ENCODE data around the gene TWIST2.

The TWIST2 gene

DNA sequence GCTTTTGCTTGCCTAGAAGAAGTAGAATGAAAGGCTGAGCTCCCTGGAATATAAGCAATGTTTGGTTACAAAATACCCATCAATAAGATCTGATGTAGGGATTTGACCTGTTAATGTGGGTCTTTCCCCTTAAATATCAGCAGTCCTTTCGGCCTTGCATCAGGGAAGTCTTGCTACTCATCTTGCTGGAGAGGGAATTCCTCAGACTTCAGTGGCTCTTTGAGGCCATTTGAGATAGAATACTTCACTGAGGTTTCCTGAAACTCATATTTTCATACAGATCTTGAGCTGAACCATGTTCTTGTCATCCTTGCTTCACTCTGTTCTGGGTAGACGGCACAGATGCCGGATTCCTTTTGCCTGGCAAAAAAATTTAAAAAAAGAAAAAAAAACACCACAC, 3.9 kb downstream of the TWIST2 start:
- no peak overlapping the region for H3K4me3 ChIP-seq (ENCODE audit: low read length)
- H3K36me3 ChIP-seq (ENCODE audit: insufficient read depth, low read length) = peaks cover 19% of the 10 kb centered on the region
- H3K4me1 ChIP-seq (ENCODE audit: control insufficient read depth, insufficient read depth, low read length) = peaks cover 19% of the 10 kb centered on the region
- H3K27me3 ChIP-seq (ENCODE audit: control insufficient read depth, insufficient read depth, low read length) = no peaks in the 10 kb centered on the region
- no peaks in the 10 kb centered on the region for H3K9me3 ChIP-seq (replicated peaks; ENCODE audit: low read length)
- no peak overlapping the region for H3K9ac ChIP-seq (ENCODE audit: low read depth, low read length)
- H3K4me2 ChIP-seq (ENCODE audit: low read length) = no peak overlapping the region

DNA sequence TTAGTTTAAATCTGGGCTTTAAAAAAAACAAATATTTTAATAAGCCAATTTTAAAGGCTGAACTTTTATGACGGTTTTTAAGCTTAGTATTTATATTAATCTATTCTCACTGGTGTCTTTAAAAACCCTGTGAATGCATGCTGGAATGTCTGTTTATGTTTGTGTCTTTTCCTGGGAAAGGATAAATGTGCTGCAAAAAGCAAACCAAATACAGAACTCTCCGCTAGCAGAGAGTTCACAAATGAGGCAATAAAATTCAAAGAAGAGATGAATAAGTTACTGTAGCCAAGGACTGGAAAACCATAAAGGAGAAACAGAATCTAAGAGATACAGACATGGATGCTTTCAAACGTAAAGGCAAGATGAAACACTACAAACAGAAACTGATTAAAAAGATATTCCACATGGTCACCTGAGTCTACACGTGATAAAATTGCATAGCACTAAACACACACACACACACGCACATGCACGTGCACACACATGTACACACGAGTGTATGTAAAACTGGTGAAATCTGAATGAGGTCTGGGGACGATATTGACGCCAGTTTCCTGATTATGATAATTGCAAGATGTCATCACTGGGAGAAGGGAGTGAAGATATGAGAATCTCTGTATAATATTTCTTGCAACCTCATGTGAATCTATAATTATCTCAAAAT, 4.5 kb downstream of the TWIST2 start:
- no peak overlapping the region for H3K4me2 ChIP-seq (ENCODE audit: low read length)

DNA sequence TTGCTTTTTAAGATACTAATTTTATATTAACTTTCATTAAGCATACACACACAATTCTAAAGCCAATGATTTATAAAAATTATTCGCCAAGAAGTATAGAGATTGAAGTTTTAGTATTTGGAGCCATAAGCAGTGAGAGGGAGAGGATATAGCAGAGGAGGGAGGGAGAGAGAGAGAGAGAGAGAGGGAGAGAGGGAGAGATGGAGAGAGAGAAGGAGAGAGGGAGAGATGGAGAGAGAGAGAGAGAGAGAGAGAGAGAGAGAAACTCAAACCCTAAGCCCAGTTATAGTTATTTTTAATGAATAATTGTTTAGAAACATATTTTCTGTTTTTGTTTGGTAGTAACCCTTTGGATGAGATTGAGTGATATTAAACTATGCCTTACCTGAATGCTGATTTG, 5.3 kb downstream of the TWIST2 start:
- H3K27me3 ChIP-seq (ENCODE audit: control insufficient read depth, insufficient read depth, low read length) = no peaks in the 10 kb centered on the region
- H3K4me1 ChIP-seq (ENCODE audit: control insufficient read depth, insufficient read depth, low read length) = peaks cover 11% of the 10 kb centered on the region
- H3K4me2 ChIP-seq (ENCODE audit: low read length) = no peak overlapping the region
- H3K9ac ChIP-seq (ENCODE audit: low read depth, low read length) = no peak overlapping the region
- H3K9me3 ChIP-seq (replicated peaks; ENCODE audit: low read length) = no peaks in the 10 kb centered on the region
- peaks cover 19% of the 10 kb centered on the region for H3K36me3 ChIP-seq (ENCODE audit: insufficient read depth, low read length)
- no peak overlapping the region for H3K4me3 ChIP-seq (ENCODE audit: low read length)

More for the DNA sequence above, 4.5 kb downstream of the TWIST2 start:
- Histone ChIP-seq H3K4me1 (ENCODE audit: control insufficient read depth, insufficient read depth, low read length) (peaks cover 13% of the 10 kb centered on the region), H3K9me3 (replicated peaks; ENCODE audit: low read length) (no peaks in the 10 kb centered on the region), H3K36me3 (ENCODE audit: insufficient read depth, low read length) (peaks cover 19% of the 10 kb centered on the region), H3K4me3 (ENCODE audit: low read length) (no peak overlapping the region), H3K9ac (ENCODE audit: low read depth, low read length) (no peak overlapping the region), H3K27me3 (ENCODE audit: control insufficient read depth, insufficient read depth, low read length) (no peaks in the 10 kb centered on the region)

DNA sequence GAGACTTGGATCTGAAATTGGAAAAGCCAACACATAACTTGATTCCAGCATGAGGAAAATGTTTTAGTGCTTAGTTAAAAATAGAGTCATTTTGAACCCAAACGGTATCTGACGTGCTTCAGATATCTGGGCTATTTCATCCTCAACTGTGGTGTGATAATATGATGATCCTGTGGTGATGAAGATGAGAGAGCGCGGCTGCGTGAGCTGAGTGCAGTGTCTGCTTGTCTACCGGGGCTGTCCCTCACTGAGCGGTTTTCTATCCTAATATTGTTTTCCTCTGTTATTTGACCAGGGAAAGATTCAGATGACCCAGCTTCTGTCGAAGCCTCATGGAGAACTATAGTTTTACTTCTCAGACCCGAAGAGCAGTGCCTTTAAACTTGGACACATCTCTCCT, 5.8 kb downstream of the TWIST2 start:
- H3K36me3 ChIP-seq (ENCODE audit: insufficient read depth, low read length) = peaks cover 19% of the 10 kb centered on the region
- no peaks in the 10 kb centered on the region for H3K27me3 ChIP-seq (ENCODE audit: control insufficient read depth, insufficient read depth, low read length)
- peaks cover 11% of the 10 kb centered on the region for H3K4me1 ChIP-seq (ENCODE audit: control insufficient read depth, insufficient read depth, low read length)
- H3K4me3 ChIP-seq (ENCODE audit: low read length) = no peak overlapping the region
- H3K9ac ChIP-seq (ENCODE audit: low read depth, low read length) = no peak overlapping the region
- H3K4me2 ChIP-seq (ENCODE audit: low read length) = no peak overlapping the region
- no peaks in the 10 kb centered on the region for H3K9me3 ChIP-seq (replicated peaks; ENCODE audit: low read length)

DNA sequence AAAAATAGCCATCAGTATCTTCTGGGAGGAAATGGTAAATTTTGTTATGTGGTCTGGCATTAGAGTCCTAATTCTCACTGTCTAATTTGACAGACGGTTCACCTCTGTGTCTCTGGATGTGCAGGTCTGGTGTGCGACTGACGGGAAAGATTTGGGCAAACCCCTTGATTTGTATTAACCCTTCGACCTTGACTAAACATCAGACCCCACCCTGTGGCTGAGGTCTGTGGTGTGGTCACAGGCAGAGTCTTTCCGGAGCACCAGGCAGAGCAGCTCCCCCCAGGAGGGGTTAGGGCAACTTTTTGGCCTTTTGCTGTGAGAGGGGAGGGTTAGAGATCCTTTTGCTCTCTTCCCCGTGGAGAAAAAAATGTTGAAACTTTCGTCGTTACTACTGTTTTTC, 6.4 kb downstream of the TWIST2 start:
- H3K4me1 ChIP-seq (ENCODE audit: control insufficient read depth, insufficient read depth, low read length) = peaks cover 11% of the 10 kb centered on the region
- no peak overlapping the region for H3K9ac ChIP-seq (ENCODE audit: low read depth, low read length)
- H3K36me3 ChIP-seq (ENCODE audit: insufficient read depth, low read length) = peaks cover 19% of the 10 kb centered on the region
- H3K9me3 ChIP-seq (replicated peaks; ENCODE audit: low read length) = no peaks in the 10 kb centered on the region
- no peaks in the 10 kb centered on the region for H3K27me3 ChIP-seq (ENCODE audit: control insufficient read depth, insufficient read depth, low read length)
- H3K4me2 ChIP-seq (ENCODE audit: low read length) = no peak overlapping the region
- H3K4me3 ChIP-seq (ENCODE audit: low read length) = no peak overlapping the region

DNA sequence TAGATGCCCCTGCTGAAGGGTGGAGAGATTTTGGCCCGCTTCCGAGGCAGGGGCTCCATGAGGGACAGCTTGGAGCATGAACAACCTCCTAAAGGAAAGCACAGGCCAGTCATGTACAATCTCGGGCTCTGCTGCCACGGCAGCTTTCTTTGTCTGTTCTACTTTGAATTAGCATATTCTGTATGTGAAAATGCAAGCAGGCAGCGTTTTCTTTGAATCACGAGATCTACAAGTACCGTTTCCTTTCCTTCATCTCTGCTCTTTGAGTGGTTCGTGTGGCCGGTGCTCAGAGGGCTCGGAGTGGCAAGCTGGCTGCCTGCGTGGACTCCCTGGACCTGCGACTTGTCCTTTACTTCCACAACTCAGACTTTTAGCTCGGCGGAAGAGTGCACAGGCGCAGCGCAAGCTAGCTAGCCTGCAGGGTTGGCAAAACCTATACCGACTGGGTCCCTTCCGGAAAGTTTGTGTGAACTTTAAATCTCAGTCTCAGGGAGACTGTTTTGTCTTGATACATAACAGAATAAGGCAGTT, 6.9 kb downstream of the TWIST2 start:
- H3K9me3 ChIP-seq (replicated peaks; ENCODE audit: low read length) = no peaks in the 10 kb centered on the region
- H3K9ac ChIP-seq (ENCODE audit: low read depth, low read length) = no peak overlapping the region
- H3K4me2 ChIP-seq (ENCODE audit: low read length) = no peak overlapping the region
- no peaks in the 10 kb centered on the region for H3K27me3 ChIP-seq (ENCODE audit: control insufficient read depth, insufficient read depth, low read length)
- peaks cover 7% of the 10 kb centered on the region for H3K4me1 ChIP-seq (ENCODE audit: control insufficient read depth, insufficient read depth, low read length)
- peaks cover 19% of the 10 kb centered on the region for H3K36me3 ChIP-seq (ENCODE audit: insufficient read depth, low read length)
- H3K4me3 ChIP-seq (ENCODE audit: low read length) = no peak overlapping the region

DNA sequence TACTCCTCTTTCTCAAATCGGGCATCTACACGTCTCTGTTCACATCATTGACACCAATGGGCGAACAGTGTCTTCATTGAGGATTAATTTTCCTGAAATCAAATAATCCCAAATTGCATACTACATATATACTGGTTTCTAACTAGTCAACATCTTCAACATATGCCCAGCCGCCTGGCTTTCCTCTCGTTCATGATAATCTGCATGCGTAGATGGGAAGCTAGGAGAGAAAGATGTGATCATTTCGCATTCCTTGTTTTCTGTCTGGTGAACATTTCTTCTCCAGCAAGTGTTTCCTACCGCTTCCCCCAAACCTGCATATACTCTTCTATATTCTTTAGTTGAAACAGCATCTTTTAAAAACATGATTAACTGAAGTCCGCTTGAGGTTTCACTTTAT, 7.4 kb downstream of the TWIST2 start:
- Histone ChIP-seq H3K27me3 (ENCODE audit: control insufficient read depth, insufficient read depth, low read length) (no peaks in the 10 kb centered on the region), H3K9ac (ENCODE audit: low read depth, low read length) (no peak overlapping the region), H3K4me1 (ENCODE audit: control insufficient read depth, insufficient read depth, low read length) (peaks cover 6% of the 10 kb centered on the region), H3K36me3 (ENCODE audit: insufficient read depth, low read length) (peaks cover 19% of the 10 kb centered on the region), H3K4me3 (ENCODE audit: low read length) (no peak overlapping the region), H3K4me2 (ENCODE audit: low read length) (no peak overlapping the region), H3K9me3 (replicated peaks; ENCODE audit: low read length) (no peaks in the 10 kb centered on the region)

DNA sequence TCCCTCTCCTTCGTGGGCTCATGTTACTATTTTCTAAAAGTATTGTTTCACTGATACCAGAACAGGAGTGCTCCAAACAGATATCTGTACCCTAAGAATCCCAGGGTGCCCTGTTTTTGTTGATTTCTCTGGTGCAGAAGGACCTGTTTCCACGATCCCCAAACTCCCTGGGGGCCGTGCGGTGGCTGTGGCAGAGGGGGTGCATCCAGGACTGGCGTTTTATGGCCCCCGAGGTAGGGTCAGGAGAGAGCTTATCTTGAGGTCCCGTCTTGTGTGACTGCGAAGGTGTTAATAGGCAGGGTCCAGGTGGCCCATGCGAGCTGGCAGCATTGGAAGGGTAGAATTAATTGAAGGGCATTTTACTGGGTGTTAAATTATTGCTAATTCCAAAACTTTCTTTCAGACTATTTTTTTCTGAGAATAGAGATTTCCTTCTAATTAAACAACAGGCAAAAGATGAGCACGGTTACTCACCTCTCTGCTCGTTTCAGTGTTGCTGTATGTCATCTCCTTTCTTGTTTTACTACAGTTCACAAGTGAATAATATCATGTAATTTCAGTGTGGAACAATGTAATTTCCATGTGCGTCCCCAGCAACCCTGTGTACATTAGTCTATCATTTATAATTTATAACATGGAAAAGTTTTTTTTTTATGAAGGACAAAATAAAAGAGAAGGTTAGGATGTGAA, 8.2 kb downstream of the TWIST2 start:
- Histone ChIP-seq H3K4me3 (ENCODE audit: low read length) (no peak overlapping the region), H3K9me3 (replicated peaks; ENCODE audit: low read length) (no peaks in the 10 kb centered on the region), H3K4me1 (ENCODE audit: control insufficient read depth, insufficient read depth, low read length) (peaks cover 3% of the 10 kb centered on the region), H3K27me3 (ENCODE audit: control insufficient read depth, insufficient read depth, low read length) (no peaks in the 10 kb centered on the region), H3K36me3 (ENCODE audit: insufficient read depth, low read length) (peaks cover 18% of the 10 kb centered on the region), H3K4me2 (ENCODE audit: low read length) (no peak overlapping the region), H3K9ac (ENCODE audit: low read depth, low read length) (no peak overlapping the region)

DNA sequence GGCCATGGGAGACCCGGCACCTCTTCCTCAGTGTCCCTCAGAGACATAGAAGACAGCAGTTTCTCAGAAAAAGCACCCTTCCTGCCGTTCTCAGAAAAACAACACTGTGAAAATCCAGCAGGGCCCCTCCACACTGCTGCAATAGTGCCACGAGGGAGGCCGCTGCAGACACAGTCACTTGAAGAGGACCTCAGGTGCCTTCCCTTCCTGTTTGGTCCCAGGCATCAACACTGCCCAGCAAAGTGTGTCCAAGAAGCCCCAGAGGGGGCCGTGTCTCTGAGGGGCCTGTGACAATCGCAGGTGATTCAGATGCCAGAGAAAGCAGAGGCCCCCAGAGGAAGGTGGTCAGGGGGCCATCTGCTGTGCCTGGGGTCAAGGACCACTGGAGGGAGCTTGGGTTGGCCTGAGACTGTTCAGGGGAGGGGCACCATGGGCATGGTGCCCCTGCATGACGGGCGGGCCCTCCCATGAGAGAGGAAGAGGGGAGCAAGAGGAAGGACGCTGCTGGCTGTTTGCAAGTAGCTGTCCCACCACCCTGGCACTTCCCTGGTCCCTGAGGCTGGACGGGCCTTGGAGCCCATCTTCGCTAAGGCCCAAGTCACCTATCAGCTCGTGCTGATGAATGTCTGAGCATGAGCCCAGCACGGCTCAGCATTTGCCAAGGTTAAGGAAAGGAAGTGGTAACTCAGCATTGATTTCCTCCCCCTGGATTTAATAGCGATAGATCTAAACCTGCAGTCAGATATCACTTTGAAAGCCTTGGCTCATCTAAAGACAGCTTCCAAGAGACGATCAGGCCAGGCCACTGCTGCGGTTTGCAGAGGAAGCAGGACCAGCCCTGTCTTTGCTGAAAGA, 9.1 kb downstream of the TWIST2 start:
- no peaks in the 10 kb centered on the region for H3K9me3 ChIP-seq (replicated peaks; ENCODE audit: low read length)
- peaks cover 14% of the 10 kb centered on the region for H3K36me3 ChIP-seq (ENCODE audit: insufficient read depth, low read length)
- H3K27me3 ChIP-seq (ENCODE audit: control insufficient read depth, insufficient read depth, low read length) = no peaks in the 10 kb centered on the region
- H3K4me1 ChIP-seq (ENCODE audit: control insufficient read depth, insufficient read depth, low read length) = no peaks in the 10 kb centered on the region
- no peak overlapping the region for H3K9ac ChIP-seq (ENCODE audit: low read depth, low read length)
- no peak overlapping the region for H3K4me3 ChIP-seq (ENCODE audit: low read length)
- H3K4me2 ChIP-seq (ENCODE audit: low read length) = no peak overlapping the region

DNA sequence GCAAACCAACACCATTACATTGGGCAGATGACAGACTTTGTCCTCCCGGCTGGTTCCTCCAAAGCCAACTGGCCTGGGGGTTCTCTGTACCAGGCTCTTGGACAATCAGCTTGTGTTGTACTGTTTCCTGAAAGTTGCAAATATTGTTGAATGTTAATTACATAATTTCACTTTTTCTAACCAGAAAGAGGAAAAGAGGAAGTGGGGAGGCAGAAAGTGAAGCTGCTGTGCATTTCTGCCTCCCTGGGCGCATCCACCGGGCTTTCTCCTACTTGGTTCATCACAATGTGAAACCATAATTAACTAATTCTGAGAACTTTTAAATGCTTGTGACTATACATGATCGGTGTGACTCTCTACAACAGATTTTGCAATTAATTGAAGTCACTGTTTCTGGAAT, 10.1 kb downstream of the TWIST2 start:
- peaks cover under 1% of the 10 kb centered on the region for H3K4me1 ChIP-seq (ENCODE audit: control insufficient read depth, insufficient read depth, low read length)
- no peak overlapping the region for H3K4me3 ChIP-seq (ENCODE audit: low read length)
- H3K9ac ChIP-seq (ENCODE audit: low read depth, low read length) = no peak overlapping the region
- no peaks in the 10 kb centered on the region for H3K27me3 ChIP-seq (ENCODE audit: control insufficient read depth, insufficient read depth, low read length)
- H3K4me2 ChIP-seq (ENCODE audit: low read length) = no peak overlapping the region
- H3K9me3 ChIP-seq (replicated peaks; ENCODE audit: low read length) = no peaks in the 10 kb centered on the region
- H3K36me3 ChIP-seq (ENCODE audit: insufficient read depth, low read length) = peaks cover 10% of the 10 kb centered on the region

DNA sequence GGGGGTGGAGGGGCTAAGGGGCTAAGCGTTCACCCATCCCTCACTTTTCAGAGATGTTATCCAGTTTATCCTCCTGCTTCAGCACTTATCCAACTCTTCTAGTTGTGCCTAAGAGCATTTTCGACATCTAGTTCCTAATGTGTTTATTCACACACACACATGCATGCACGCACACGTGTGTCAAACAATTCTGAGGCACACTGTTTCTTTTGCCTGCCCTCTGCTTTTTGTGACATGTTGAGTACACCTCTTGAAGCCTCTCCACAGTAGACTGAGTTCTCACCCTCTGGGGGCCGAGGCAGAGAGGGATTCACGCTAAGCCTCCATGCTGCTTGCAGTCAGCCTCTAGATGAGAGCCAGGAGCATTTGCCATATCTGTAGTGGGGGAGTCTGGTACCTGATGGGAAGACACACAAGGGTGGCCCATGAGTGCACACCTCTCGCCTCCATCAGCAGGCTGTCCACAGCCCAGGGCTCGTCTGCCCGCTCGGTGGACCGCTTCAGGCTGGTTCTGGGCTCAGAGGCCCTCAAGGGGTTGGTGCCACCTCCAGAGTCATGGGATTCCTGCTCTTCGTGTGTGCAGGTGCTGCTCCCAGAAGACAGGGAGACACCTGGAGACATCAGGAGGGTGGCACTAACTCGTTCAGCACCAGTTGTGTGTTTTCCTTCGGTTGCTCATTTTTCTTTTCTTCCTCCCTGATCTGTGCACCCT, 11.9 kb downstream of the TWIST2 start:
- Histone ChIP-seq H3K27me3 (ENCODE audit: control insufficient read depth, insufficient read depth, low read length) (no peaks in the 10 kb centered on the region), H3K4me2 (ENCODE audit: low read length) (no peak overlapping the region), H3K4me3 (ENCODE audit: low read length) (no peak overlapping the region), H3K9me3 (replicated peaks; ENCODE audit: low read length) (no peaks in the 10 kb centered on the region), H3K9ac (ENCODE audit: low read depth, low read length) (no peak overlapping the region), H3K4me1 (ENCODE audit: control insufficient read depth, insufficient read depth, low read length) (peaks cover 17% of the 10 kb centered on the region), H3K36me3 (ENCODE audit: insufficient read depth, low read length) (peaks cover 8% of the 10 kb centered on the region)

Measured in skeletal muscle satellite cell (primary cell).